SU-DHL-6 (cell line): Measurements from ENCODE around the gene NCR3LG1.

ENCODE experiments used
- H2AFZ ChIP-seq: fragments of 200-600 bp; sonication (generic); 2 replicates; pipeline ENCODE4 v1.6.1; 2014; ENCODE audit warnings: low read depth, mild to moderate bottlenecking, moderate library complexity, mixed read lengths, antibody characterized with exemption, low read length; ENCODE audit not compliant: severe bottlenecking
- H3F3A ChIP-seq: fragments of 200-600 bp; shearing (Covaris generic); 2 replicates; pipeline ENCODE4 v1.6.0; 2016; ENCODE audit warnings: antibody characterized with exemption, mild to moderate bottlenecking; ENCODE audit not compliant: insufficient read depth
- H3K27ac ChIP-seq: fragments of 200-600 bp; sonication (generic); 2 replicates; pipeline ENCODE4 v1.5.1; 2016; ENCODE audit warnings: low read depth, mild to moderate bottlenecking, low read length, moderate library complexity, mixed read lengths
- H3K27me3 ChIP-seq: fragments of 200-600 bp; sonication (generic), shearing (Covaris generic); 2 replicates; pipeline ENCODE4 v1.6.0; 2014; ENCODE audit warnings: mild to moderate bottlenecking, low read length
- H3K36me3 ChIP-seq: fragments of 200-600 bp; sonication (generic); 2 replicates; pipeline ENCODE4 v1.6.1; 2014; ENCODE audit warnings: mild to moderate bottlenecking, low read length, mixed read lengths
- H3K4me2 ChIP-seq: fragments of 300-600, 200-600 bp; shearing (Covaris generic), sonication (generic); 2 replicates; pipeline ENCODE4 v1.6.0; 2014; ENCODE audit warnings: low read length, low read depth, mild to moderate bottlenecking; ENCODE audit not compliant: poor library complexity, severe bottlenecking
- H3K4me3 ChIP-seq: fragments of 200-600 bp; sonication (generic); 2 replicates; pipeline ENCODE4 v1.5.1; 2014; ENCODE audit warnings: antibody characterized with exemption, low read length, mild to moderate bottlenecking, mixed read lengths; ENCODE audit not compliant: insufficient read depth, poor library complexity, severe bottlenecking
- H3K79me2 ChIP-seq: fragments of 200-600 bp; sonication (generic); 2 replicates; pipeline ENCODE4 v1.6.1; 2014; ENCODE audit warnings: mild to moderate bottlenecking, low read length, moderate library complexity; ENCODE audit not compliant: insufficient read depth
- H3K9ac ChIP-seq: fragments of 200-600 bp; sonication (generic); 2 replicates; pipeline ENCODE4 v1.7.0; 2014; ENCODE audit warnings: mild to moderate bottlenecking, low read length
- H3K9me2 ChIP-seq: fragments of 200-600 bp; sonication (generic); replicated peaks from 2 replicates; pipeline ENCODE4 v1.6.1; 2014; ENCODE audit warnings: low read length; ENCODE audit not compliant: insufficient read depth
- H3K9me3 ChIP-seq: fragments of 200-600 bp; sonication (generic); 2 replicates; pipeline ENCODE4 v1.6.1; 2014; ENCODE audit warnings: low read length, mixed read lengths; ENCODE audit not compliant: insufficient read depth
- H4K20me1 ChIP-seq: fragments of 200-600 bp; sonication (generic); 2 replicates; pipeline ENCODE4 v1.6.1; 2014; ENCODE audit warnings: low read depth, mild to moderate bottlenecking, antibody characterized with exemption, low read length, moderate library complexity, mixed read lengths
- EZH2phosphoT487 ChIP-seq: fragments of 200-600 bp; sonication (generic), shearing (Covaris generic); conservative IDR thresholded peaks from 2 replicates; pipeline ENCODE4 v1.6.1; 2018; ENCODE audit warnings: mild to moderate bottlenecking, antibody characterized with exemption, low read length, moderate library complexity, mixed read lengths
- TF ChIP-seq, protein P1 (sequence below): fragments of 200-600 bp; sonication (generic); IDR thresholded peaks from one replicate; pipeline ENCODE4 v1.5.1; 2017; ENCODE audit warnings: antibody characterized with exemption, mild to moderate bottlenecking, low read length, moderate library complexity; ENCODE audit not compliant: insufficient read depth, poor library complexity, severe bottlenecking

Gene NCR3LG1

GRCh38 chr11:17381156-17381555 is 29.6 kb downstream of the NCR3LG1 start:
- H3K9me2 ChIP-seq = no peaks in the 10 kb centered on the region
- H3F3A ChIP-seq = no peaks in the 10 kb centered on the region
- no peak overlapping the region for H3K9ac ChIP-seq
- no peak for TF ChIP-seq EZH2phosphoT487
- TF ChIP-seq, protein P1, sequence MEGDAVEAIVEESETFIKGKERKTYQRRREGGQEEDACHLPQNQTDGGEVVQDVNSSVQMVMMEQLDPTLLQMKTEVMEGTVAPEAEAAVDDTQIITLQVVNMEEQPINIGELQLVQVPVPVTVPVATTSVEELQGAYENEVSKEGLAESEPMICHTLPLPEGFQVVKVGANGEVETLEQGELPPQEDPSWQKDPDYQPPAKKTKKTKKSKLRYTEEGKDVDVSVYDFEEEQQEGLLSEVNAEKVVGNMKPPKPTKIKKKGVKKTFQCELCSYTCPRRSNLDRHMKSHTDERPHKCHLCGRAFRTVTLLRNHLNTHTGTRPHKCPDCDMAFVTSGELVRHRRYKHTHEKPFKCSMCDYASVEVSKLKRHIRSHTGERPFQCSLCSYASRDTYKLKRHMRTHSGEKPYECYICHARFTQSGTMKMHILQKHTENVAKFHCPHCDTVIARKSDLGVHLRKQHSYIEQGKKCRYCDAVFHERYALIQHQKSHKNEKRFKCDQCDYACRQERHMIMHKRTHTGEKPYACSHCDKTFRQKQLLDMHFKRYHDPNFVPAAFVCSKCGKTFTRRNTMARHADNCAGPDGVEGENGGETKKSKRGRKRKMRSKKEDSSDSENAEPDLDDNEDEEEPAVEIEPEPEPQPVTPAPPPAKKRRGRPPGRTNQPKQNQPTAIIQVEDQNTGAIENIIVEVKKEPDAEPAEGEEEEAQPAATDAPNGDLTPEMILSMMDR = no peak
- H3K4me3 ChIP-seq = no peak overlapping the region
- peaks cover 30% of the 10 kb centered on the region for H3K36me3 ChIP-seq
- H3K4me2 ChIP-seq = no peak overlapping the region
- H2AFZ ChIP-seq = no peak overlapping the region
- no peak overlapping the region for H3K27ac ChIP-seq
- no peaks in the 10 kb centered on the region for H3K79me2 ChIP-seq
- H4K20me1 ChIP-seq = no peaks in the 10 kb centered on the region
- H3K9me3 ChIP-seq = peaks cover 13% of the 10 kb centered on the region; the same call in 1 of the 2 replicates
- no peaks in the 10 kb centered on the region for H3K27me3 ChIP-seq

DNA sequence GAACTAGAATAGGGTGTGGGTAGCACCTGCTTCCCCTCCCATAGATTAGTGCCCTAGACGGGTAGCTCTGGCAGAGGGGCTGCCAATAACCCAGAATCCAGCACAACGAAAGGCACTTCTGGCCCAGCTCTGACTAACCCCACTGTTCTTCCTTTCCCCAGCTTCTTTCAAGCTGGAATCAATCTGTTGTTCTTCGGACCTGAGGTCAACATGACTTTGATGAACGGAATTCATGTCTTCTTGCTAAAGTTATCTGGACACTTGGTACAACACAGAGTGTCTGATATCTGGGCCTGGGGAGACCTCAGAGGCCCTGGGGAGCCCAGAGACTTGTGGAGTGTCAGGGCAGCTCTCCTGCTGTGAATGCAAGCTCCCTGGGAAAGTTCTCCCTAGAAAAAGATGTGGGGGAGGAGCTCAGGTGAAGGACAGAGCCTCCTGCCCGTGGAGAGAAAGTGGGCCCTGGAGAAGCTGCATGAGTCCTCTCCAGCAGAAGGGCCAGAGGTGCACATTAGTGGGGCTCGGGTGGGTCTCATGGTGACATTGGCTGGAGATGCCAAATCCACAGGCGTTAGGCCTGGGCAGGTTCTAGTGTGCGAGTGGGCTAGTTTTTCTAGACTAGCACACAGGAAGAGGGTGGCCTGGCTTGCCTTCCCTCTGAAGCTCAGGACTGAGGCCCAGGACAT is 30.6 kb downstream of the NCR3LG1 start:
- no peaks in the 10 kb centered on the region for H3K79me2 ChIP-seq
- H3K27me3 ChIP-seq = no peaks in the 10 kb centered on the region
- H3K27ac ChIP-seq = no peak overlapping the region
- no peak overlapping the region for H3K4me3 ChIP-seq
- TF ChIP-seq, protein P1 = no peak
- TF ChIP-seq EZH2phosphoT487 = no peak
- H3K36me3 ChIP-seq = peaks cover 22% of the 10 kb centered on the region
- H4K20me1 ChIP-seq = no peaks in the 10 kb centered on the region
- peaks cover 13% of the 10 kb centered on the region; the same call in 1 of the 2 replicates for H3K9me3 ChIP-seq
- H3K9me2 ChIP-seq = no peaks in the 10 kb centered on the region
- no peaks in the 10 kb centered on the region for H3F3A ChIP-seq
- no peak overlapping the region for H3K4me2 ChIP-seq
- H3K9ac ChIP-seq = no peak overlapping the region
- H2AFZ ChIP-seq = no peak overlapping the region

- Histone ChIP-seq H4K20me1 (no peaks in the 10 kb centered on the region), H2AFZ (no peak overlapping the region), H3K27ac (no peak overlapping the region), H3K27me3 (no peaks in the 10 kb centered on the region), H3K9me3 (peaks cover 4% of the 10 kb centered on the region; the same call in 1 of the 2 replicates), H3K79me2 (no peaks in the 10 kb centered on the region), H3K36me3 (peaks cover 10% of the 10 kb centered on the region), H3F3A (no peaks in the 10 kb centered on the region), H3K9ac (no peak overlapping the region), H3K4me2 (no peak overlapping the region), H3K4me3 (no peak overlapping the region), H3K9me2 (no peaks in the 10 kb centered on the region)
- no peak for TF ChIP-seq EZH2phosphoT487
- TF ChIP-seq, protein P1 = no peak
Observed at GRCh38 chr11:17383461-17383860, 31.9 kb downstream of the NCR3LG1 start.
